HepG2 (cell line): ENCODE results near the gene EIF4G3. TPM values are rescaled to one million over a fixed set of nuclear protein-coding genes. Genes with fewer than 3 reads are reported as not detected.

Experiments used
- CERS6 ChIP-seq: sonication (generic); formaldehyde crosslinking; IDR thresholded peaks from 2 replicates; pipeline ENCODE4 v1.5.0; 2020; ENCODE audit warnings: missing genetic modification reagents
- FOSL1 ChIP-seq: sonication (generic); formaldehyde crosslinking; IDR thresholded peaks from 2 replicates; pipeline ENCODE4 v1.9.0; 2021; ENCODE audit warnings: missing genetic modification reagents, borderline replicate concordance
- HNRNPK ChIP-seq: fragments of 200-400 bp; formaldehyde crosslinking; IDR thresholded peaks from 2 replicates; pipeline ENCODE4 v1.6.1; 2018; ENCODE audit warnings: low read length, low read depth, moderate library complexity, mild to moderate bottlenecking; ENCODE audit not compliant: poor library complexity, severe bottlenecking
- HOXA5 ChIP-seq: sonication (generic); formaldehyde crosslinking; IDR thresholded peaks from 2 replicates; pipeline ENCODE4 v1.4.0; 2020; ENCODE audit warnings: missing genetic modification reagents
- IRX3 ChIP-seq: sonication (generic); formaldehyde crosslinking; IDR thresholded peaks from 2 replicates; pipeline ENCODE4 v1.8.1; 2023; ENCODE audit warnings: mild to moderate bottlenecking, low read depth, missing genetic modification reagents, borderline replicate concordance
- KDM6A ChIP-seq: IDR thresholded peaks from 2 replicates; pipeline ENCODE4 v1.6.1; 2016; ENCODE audit warnings: low read depth
- MTF2 ChIP-seq: sonication (generic); formaldehyde crosslinking; IDR thresholded peaks from 2 replicates; pipeline ENCODE4 v1.5.0; 2020; ENCODE audit warnings: missing genetic modification reagents, borderline replicate concordance
- PHF5A ChIP-seq: IDR thresholded peaks from one replicate; pipeline ENCODE4 v1.6.1; 2018; ENCODE audit warnings: low read depth, missing genetic modification reagents; ENCODE audit not compliant: unreplicated experiment
- RBAK ChIP-seq: sonication (generic); formaldehyde crosslinking; IDR thresholded peaks from 2 replicates; pipeline ENCODE4 v1.5.1; 2020; ENCODE audit warnings: mild to moderate bottlenecking, missing genetic modification reagents
- ZBTB21 ChIP-seq: sonication (generic); formaldehyde crosslinking; IDR thresholded peaks from 2 replicates; pipeline ENCODE4 v1.4.0; 2020; ENCODE audit warnings: missing genetic modification reagents
- ZBTB49 ChIP-seq: sonication (generic); formaldehyde crosslinking; IDR thresholded peaks from 2 replicates; pipeline ENCODE4 v1.4.0; 2020; ENCODE audit warnings: missing genetic modification reagents, borderline replicate concordance
- ZNF256 ChIP-seq: sonication (generic); formaldehyde crosslinking; conservative IDR thresholded peaks from 2 replicates; pipeline ENCODE4 v1.4.0; 2020; ENCODE audit warnings: missing genetic modification reagents
- ZNF510 ChIP-seq: sonication (generic); formaldehyde crosslinking; IDR thresholded peaks from 2 replicates; pipeline ENCODE4 v1.4.0; 2020; ENCODE audit warnings: low read depth, mild to moderate bottlenecking, missing genetic modification reagents
- ZNF550 ChIP-seq: sonication (generic); formaldehyde crosslinking; IDR thresholded peaks from 2 replicates; pipeline ENCODE4 v1.4.0; 2020; ENCODE audit warnings: mild to moderate bottlenecking, missing genetic modification reagents, borderline replicate concordance
- ZNF580 ChIP-seq: IDR thresholded peaks from 2 replicates; pipeline ENCODE4 v1.6.1; 2016; ENCODE audit warnings: low read depth, borderline replicate concordance
- ZNF660 ChIP-seq: sonication (generic); formaldehyde crosslinking; IDR thresholded peaks from 2 replicates; pipeline ENCODE4 v1.5.1; 2020; ENCODE audit warnings: mild to moderate bottlenecking, low read depth, missing genetic modification reagents, borderline replicate concordance
- ZNF761 ChIP-seq: sonication (generic); formaldehyde crosslinking; conservative IDR thresholded peaks from 2 replicates; pipeline ENCODE4 v1.4.0; 2020; ENCODE audit warnings: mild to moderate bottlenecking, missing genetic modification reagents
- polyA plus RNA-seq, 8 experiments: library from polyadenylated mRNA; depleted of rRNA in 3 of 8; stranded (reverse) in 7 of 8; unstranded in 1 of 8; fragments of >200 nt; fragmentation: Illumina TruSeq in 4 of 8; extraction: Trizol in 4 of 8; gene quantifications; 2 replicates each; pipeline versions ENCODE4 v1.2.1 to v1.2.3, GENCODE V29; 2011 to 2016; ENCODE audit warnings: low read depth in 4 of 8, missing spikeins in 1 of 8, mixed read lengths in 1 of 8; ENCODE audit not compliant: insufficient read depth in 1 of 8
- total RNA-seq, 5 experiments: library from RNA; depleted of rRNA; stranded (reverse); fragments of >200 nt; fragmentation: Illumina TruSeq; extraction: Trizol; gene quantifications; 2 replicates each; pipeline ENCODE4 v1.2.3, GENCODE V29; 2016; ENCODE audit warnings: low read depth in 1 of 5
- TF ChIP-seq, protein P1 (sequence below): sonication (generic); formaldehyde crosslinking; IDR thresholded peaks from 2 replicates; pipeline ENCODE4 v1.4.0; 2020; ENCODE audit warnings: missing genetic modification reagents
- TF ChIP-seq, protein P2 (sequence below): sonication (generic); formaldehyde crosslinking; IDR thresholded peaks from 2 replicates; pipeline ENCODE4 v1.5.0; 2020; ENCODE audit warnings: mild to moderate bottlenecking, missing genetic modification reagents

The EIF4G3 gene
- total and polyA plus RNA-seq, 2 of the 13 experiments (the other 11 are each of a cell fraction or from before 2014, with no cell fraction given) = 22.2 to 27.6 TPM

DNA sequence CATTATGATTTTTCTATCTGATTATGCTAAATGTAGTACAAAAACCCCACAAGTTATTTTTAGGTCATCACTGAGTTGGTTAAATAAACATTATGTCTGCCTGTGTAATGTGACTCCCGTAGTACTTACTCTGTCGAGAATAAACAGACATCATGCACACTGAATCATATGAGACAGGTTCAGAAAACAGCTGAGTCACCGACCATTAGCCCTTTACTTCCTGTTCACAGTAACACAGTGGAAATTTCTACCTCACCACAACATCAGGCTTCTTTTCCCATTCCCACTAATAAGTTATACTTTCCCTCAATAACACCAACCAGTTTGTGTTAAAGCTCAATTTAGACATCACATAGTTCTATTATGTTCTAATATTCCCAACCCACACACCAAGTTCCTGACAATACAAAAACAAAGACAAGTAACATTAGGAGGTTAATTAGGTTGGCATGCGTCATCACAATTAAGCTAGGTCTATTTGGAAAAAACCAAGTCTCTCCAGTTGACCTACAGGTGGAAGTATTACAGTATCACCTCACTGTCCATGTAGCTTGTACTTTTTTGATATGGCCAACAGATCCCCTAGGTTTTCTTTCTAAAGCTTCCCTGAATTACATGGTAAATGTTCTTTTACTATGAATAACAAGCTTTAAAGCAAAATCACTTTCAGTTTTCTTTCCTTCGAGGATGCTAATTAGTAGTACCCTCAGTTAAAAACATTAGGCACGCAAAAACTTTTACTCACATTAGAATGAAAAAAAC, 154.2 kb downstream of the EIF4G3 start (continued):
- TF ChIP-seq, protein P1, sequence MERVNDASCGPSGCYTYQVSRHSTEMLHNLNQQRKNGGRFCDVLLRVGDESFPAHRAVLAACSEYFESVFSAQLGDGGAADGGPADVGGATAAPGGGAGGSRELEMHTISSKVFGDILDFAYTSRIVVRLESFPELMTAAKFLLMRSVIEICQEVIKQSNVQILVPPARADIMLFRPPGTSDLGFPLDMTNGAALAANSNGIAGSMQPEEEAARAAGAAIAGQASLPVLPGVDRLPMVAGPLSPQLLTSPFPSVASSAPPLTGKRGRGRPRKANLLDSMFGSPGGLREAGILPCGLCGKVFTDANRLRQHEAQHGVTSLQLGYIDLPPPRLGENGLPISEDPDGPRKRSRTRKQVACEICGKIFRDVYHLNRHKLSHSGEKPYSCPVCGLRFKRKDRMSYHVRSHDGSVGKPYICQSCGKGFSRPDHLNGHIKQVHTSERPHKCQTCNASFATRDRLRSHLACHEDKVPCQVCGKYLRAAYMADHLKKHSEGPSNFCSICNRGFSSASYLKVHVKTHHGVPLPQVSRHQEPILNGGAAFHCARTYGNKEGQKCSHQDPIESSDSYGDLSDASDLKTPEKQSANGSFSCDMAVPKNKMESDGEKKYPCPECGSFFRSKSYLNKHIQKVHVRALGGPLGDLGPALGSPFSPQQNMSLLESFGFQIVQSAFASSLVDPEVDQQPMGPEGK (CRISPR knock-in tag) = peak; percentile 9; the same call in 1 of the 2 replicates
- TF ChIP-seq CERS6 (CRISPR knock-in tag) = no peak
- peak; percentile 65; the same call in 1 of the 2 replicates for TF ChIP-seq ZBTB21
- TF ChIP-seq PHF5A (CRISPR knock-in tag) = no peak
- no peak for TF ChIP-seq ZNF660 (CRISPR knock-in tag)
- TF ChIP-seq, protein P2, sequence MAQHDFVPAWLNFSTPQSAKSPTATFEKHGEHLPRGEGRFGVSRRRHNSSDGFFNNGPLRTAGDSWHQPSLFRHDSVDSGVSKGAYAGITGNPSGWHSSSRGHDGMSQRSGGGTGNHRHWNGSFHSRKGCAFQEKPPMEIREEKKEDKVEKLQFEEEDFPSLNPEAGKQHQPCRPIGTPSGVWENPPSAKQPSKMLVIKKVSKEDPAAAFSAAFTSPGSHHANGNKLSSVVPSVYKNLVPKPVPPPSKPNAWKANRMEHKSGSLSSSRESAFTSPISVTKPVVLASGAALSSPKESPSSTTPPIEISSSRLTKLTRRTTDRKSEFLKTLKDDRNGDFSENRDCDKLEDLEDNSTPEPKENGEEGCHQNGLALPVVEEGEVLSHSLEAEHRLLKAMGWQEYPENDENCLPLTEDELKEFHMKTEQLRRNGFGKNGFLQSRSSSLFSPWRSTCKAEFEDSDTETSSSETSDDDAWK (CRISPR knock-in tag) = no peak
- no peak for TF ChIP-seq HNRNPK
- 0 out of 2 replicates have a peak, but pooled peaks have one; percentile 27 for TF ChIP-seq HOXA5 (CRISPR knock-in tag)
- no peak for TF ChIP-seq MTF2 (CRISPR knock-in tag)
- TF ChIP-seq ZBTB49 = no peak
- TF ChIP-seq IRX3 = no peak
- TF ChIP-seq ZNF510 (CRISPR knock-in tag) = no peak
- no peak; the same call in 1 of the 2 replicates for TF ChIP-seq FOSL1 (CRISPR knock-in tag)
- TF ChIP-seq ZNF580 (CRISPR knock-in tag) = 0 out of 2 replicates have a peak, but pooled peaks have one; percentile 28
- no peak for TF ChIP-seq ZNF550
- TF ChIP-seq ZNF256 (CRISPR knock-in tag) = no peak
- TF ChIP-seq RBAK (CRISPR knock-in tag) = no peak
- 0 out of 2 replicates have a peak, but pooled peaks have one; percentile 23 for TF ChIP-seq KDM6A (CRISPR knock-in tag)
- TF ChIP-seq ZNF761 (CRISPR knock-in tag) = 0 out of 2 replicates have a peak, but pooled peaks have one; percentile 45
